Right lobe of liver (tissue), 4 donors: ENCODE results near the gene SENP7.

Experiments
- CTCF ChIP-seq, 4 donors: fragments of 200-600 bp in 3 of 4; fragments of 450-650 bp in 1 of 4; IDR thresholded peaks; one replicate each; pipeline versions ENCODE4 v1.5.1 to v1.8.0; 2016 to 2022; ENCODE audit warnings: antibody characterized with exemption in 4 of 4, mild to moderate bottlenecking in 2 of 4
- POLR2A ChIP-seq: fragments of 450-650 bp; IDR thresholded peaks from one replicate; pipeline ENCODE4 v1.6.1; 2017; ENCODE audit warnings: antibody characterized with exemption, mild to moderate bottlenecking
- donor health status: DM: no; HTN: no; CAD: no.
- donor health status: DM: no; HTN: no; CAD: no.
- donor health status: DM: no; HTN: yes; CAD: no.

GRCh38 chr3:101377796-101378195, 135.2 kb downstream of the SENP7 start:
- TF ChIP-seq CTCF (IDR thresholded peaks at IDR 0.05) = no peak
- no peak for TF ChIP-seq POLR2A
